GM12865 (cell line): ENCODE data around the gene CALHM4.

Experiments used
- DNase-seq: peaks from one replicate; pipeline ENCODE4 v3.0.0; 2010; ENCODE audit warnings: low read depth
- H3K4me3 ChIP-seq: 2 replicates; pipeline ENCODE4 v1.5.1; 2011; ENCODE audit warnings: mild to moderate bottlenecking, low read depth, low read length, control low read depth
- TF ChIP-seq, protein P1 (sequence below): IDR thresholded peaks from 2 replicates; pipeline ENCODE4 v1.5.1; 2011; ENCODE audit warnings: low read length, control low read depth, low read depth, inconsistent platforms; ENCODE audit not compliant: insufficient read depth; ENCODE audit errors: missing control alignments

The CALHM4 gene

DNA sequence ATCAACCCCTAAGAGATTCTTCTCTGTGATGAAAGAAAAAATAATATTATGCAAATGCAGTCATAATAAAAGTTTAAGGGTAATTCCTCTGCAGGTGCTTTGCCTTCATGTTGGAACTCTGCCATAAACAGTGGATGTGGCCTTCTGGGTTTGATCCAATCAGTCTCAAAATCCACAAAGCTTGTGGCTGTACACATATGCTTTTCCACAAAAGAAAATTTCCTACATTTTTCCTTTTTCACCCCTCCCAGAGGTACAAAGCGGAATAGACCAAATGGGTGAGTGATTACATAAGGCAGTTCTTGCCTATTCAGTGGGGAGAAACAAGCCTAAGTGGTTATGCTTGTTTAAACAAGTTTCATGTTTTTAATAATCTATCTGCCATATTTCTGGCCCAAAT lies 25.4 kb upstream of the CALHM4 start:
- no peak overlapping the region for H3K4me3 ChIP-seq
- DNase-seq: no peak
- TF ChIP-seq, protein P1, sequence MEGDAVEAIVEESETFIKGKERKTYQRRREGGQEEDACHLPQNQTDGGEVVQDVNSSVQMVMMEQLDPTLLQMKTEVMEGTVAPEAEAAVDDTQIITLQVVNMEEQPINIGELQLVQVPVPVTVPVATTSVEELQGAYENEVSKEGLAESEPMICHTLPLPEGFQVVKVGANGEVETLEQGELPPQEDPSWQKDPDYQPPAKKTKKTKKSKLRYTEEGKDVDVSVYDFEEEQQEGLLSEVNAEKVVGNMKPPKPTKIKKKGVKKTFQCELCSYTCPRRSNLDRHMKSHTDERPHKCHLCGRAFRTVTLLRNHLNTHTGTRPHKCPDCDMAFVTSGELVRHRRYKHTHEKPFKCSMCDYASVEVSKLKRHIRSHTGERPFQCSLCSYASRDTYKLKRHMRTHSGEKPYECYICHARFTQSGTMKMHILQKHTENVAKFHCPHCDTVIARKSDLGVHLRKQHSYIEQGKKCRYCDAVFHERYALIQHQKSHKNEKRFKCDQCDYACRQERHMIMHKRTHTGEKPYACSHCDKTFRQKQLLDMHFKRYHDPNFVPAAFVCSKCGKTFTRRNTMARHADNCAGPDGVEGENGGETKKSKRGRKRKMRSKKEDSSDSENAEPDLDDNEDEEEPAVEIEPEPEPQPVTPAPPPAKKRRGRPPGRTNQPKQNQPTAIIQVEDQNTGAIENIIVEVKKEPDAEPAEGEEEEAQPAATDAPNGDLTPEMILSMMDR: no peak

DNA sequence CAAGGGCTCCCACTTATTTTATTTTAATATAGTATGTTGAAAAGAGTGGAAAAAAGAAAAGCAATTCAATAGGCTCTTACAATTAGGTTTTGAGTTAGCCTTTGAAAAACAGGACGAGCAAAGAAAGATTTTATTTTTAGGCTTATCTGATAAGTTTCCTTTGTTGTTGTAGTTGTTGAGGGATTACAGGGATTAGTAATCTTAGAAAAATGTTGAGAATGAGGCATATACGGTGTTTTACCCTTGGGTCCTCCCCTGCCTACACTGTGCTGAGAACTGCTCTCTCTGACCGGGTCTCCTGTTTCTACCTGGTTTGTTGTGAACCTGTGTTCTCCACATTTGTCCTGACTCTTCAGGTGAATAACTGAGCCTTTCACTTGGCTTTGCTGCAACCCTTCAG lies 24.8 kb upstream of the CALHM4 start:
- no peak overlapping the region for H3K4me3 ChIP-seq
- DNase-seq: no peak
- TF ChIP-seq, protein P1: no peak

DNA sequence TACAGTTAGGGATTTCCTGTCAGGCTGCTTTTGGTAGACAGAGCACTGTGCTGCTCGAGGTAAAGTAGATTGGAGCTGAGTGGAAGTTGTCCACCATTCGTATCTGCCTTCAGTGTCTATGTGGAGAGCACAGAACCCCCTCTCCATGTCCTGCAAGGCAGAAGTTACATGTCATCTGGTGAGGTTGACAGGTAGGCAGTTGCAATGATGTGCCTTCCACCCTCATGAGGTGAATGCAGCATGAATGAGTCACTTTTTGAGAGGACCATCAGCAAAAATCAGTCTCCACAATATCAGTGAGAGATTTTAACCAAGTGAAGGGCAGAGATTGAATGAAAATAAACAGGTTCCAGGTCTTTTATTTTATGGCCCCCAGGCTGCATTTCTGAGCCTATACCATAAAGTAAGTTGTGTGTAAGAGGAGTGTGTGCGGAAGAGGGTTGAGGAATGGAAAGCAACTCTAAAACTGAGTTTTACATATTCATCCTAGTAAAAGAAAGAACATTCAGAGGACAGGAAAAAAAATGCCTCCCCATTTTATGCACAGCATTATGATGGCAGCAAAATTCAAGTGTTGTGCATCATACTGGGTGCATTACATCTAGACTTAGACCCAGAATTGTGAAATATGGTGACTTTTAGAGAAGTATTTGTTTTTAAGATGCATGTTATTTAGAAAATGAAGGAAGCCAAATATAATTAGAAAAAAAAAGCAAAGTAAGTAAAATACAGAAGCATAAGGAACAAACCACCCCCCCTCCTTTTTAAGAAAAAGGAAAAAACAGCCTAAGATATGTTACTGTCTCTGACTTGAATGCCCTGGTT lies 23.9 kb upstream of the CALHM4 start:
- no peak overlapping the region for H3K4me3 ChIP-seq
- DNase-seq: no peak
- TF ChIP-seq, protein P1: no peak

DNA sequence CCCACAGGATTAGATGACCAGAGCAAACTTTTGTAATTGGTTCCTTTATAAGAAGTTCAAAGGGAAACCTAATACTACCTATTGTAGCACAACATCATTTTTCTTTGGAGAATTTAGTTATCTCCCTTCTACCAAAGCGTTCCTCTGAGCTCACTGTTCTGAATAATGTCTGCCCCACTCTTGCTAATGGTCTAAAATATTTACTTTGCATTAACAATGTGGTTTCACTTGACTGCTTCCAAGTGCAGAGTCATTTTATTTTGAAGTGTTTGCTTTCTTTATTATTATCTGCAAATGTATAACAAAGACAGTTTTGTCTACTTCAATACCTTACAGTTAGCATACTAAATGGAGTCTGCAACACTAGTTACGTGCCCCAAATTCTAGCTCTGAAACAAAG lies 23.1 kb upstream of the CALHM4 start:
- DNase-seq: no peak
- TF ChIP-seq, protein P1: no peak
- no peak overlapping the region for H3K4me3 ChIP-seq

DNA sequence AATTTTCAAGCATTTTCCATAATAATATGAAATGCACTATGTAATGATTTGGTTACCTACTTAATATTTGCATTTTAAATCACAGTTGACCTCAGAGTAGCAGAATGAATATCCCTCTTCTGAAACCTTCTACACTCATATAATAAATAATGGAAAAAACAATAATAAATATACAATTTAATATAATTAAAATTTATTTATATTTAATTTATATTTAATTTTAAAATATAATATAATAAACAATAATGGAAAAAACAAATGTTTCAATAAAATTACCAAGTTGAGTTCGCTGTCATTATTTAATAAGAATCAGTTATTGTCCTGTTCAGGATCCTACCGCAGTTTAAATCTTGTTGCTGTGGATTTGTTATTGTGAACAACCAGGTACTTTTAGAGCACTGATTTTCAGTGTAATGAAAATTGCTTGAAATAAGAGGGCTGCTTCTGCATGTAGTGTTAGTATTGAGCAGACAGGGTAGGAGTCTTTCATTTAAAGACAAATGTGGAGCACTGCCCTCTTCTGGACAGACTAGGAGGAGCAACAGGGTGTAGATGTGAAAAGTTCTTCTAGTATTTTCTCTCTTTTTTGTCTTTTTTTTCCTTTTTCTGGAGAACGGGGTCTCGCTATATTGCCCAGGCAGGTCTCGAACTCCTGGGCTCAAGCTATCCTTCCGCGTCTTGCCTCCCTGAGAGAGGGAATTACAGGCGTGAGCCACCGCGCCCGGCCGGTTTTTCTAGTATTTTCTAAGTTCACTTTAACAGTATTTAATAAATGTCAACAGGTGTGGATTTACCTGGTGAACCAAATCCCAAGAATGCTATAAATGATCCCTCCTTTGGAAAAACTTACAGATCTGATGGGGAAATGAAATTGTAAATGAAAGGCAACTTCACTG lies 21.6 kb upstream of the CALHM4 start:
- H3K4me3 ChIP-seq: no peak overlapping the region
- DNase-seq: peak; percentile 78

DNA sequence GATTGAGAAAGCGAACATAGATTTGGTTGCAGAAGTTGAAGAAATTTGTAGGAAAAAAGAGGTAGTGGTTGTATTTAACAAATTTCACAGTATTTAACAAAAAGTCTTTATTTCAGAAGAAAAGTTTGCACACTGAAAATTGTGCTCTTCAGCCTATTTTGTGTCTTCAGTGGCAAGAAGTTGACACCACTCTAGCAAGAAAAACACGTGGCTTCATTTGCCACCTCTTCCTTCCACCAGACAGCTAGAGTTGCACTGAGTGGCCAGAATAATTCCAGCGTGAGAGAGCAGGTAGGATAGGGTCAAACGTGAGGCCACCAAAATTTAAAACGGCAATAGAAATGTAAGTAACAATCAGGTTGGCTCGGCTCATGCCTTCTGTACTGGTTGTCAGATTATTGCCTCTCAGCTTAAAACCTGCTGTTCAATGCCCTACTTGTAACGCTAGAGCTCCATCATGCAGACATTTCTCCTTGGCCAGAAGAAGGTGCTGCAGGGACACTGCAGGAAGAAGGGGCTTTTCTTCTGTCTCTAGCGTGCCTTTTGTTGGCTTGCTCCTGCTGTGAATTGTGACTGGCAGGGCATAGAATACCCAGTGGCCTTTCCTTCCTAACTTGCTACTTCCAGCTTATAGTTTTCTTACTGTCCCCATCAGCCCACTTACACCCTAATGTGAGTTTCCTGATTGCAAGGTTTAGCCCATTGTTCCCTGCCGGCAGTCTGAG lies 20.2 kb upstream of the CALHM4 start:
- no peak overlapping the region for H3K4me3 ChIP-seq
- TF ChIP-seq, protein P1: no peak
- no peak for DNase-seq

More for the DNA sequence above, 21.6 kb upstream of the CALHM4 start:
- TF ChIP-seq, protein P1: peak; percentile 69
